ENCODE measurements around the gene REPIN1.

- TF ChIP-seq, protein P1, sequence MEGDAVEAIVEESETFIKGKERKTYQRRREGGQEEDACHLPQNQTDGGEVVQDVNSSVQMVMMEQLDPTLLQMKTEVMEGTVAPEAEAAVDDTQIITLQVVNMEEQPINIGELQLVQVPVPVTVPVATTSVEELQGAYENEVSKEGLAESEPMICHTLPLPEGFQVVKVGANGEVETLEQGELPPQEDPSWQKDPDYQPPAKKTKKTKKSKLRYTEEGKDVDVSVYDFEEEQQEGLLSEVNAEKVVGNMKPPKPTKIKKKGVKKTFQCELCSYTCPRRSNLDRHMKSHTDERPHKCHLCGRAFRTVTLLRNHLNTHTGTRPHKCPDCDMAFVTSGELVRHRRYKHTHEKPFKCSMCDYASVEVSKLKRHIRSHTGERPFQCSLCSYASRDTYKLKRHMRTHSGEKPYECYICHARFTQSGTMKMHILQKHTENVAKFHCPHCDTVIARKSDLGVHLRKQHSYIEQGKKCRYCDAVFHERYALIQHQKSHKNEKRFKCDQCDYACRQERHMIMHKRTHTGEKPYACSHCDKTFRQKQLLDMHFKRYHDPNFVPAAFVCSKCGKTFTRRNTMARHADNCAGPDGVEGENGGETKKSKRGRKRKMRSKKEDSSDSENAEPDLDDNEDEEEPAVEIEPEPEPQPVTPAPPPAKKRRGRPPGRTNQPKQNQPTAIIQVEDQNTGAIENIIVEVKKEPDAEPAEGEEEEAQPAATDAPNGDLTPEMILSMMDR (IDR thresholded peaks at IDR 0.05), result no peak
- no peak for TF ChIP-seq ZFX (IDR thresholded peaks at IDR 0.05; ENCODE audit: borderline replicate concordance)
Measured at GRCh38 chr7:150385302-150385723, 16.7 kb downstream of the REPIN1 start.

Measured in 22Rv1 (cell line).